ENCODE data around the gene COLGALT1. TPM values are rescaled to one million over a fixed set of nuclear protein-coding genes. Genes with fewer than 3 reads are reported as not detected.

The COLGALT1 gene
- total and polyA plus RNA-seq, 2 of the 8 experiments (the other 6 are each of a cell fraction or from before 2014, with no cell fraction given), result 44.7 to 58.1 TPM

GRCh38 chr19:17562097-17562496, 6.6 kb downstream of the COLGALT1 start:
- H3K4me2 ChIP-seq (ENCODE audit: insufficient read depth in 1 of 2, low read depth in 2 of 2, low read length in 2 of 2), result no peak overlapping the region
- no peak overlapping the region for H2BK20ac ChIP-seq (ENCODE audit: low read length)
- DNase-seq (ENCODE audit: low read depth in 1 of 2, low spot score in 2 of 2) (no peak), FAIRE-seq (no peak)
- H2BK5ac ChIP-seq (ENCODE audit: low read depth, low read length), result no peak overlapping the region
- H3K56ac ChIP-seq (replicated peaks; ENCODE audit: insufficient read length, low read depth, low read length), result no peak overlapping the region
- no peak overlapping the region for H3K27ac ChIP-seq (ENCODE audit: low read depth, low read length)
- H3K23ac ChIP-seq (ENCODE audit: insufficient read length), result no peak overlapping the region
- no peaks in the 10 kb centered on the region for H3K23me2 ChIP-seq (ENCODE audit: low read depth, low read length)
- H4K8ac ChIP-seq (ENCODE audit: extremely low read depth, insufficient read depth, low read length), result no peak overlapping the region
- H3K18ac ChIP-seq (ENCODE audit: extremely low read depth, low read length), result no peak overlapping the region
- no peak overlapping the region for H4K5ac ChIP-seq (ENCODE audit: insufficient read length, low read depth, low read length)
- H3K9me3 ChIP-seq (ENCODE audit: insufficient read depth in 2 of 2, low read depth in 1 of 2, low read length in 1 of 2), result no peaks in the 10 kb centered on the region
- H3K14ac ChIP-seq (ENCODE audit: insufficient read length), result no peak overlapping the region
- ChIA-PET CTCF (ENCODE audit: partially characterized antibody) (interaction anchor here (1.0 to 2.6 kb wide), 2 partner anchors 11 to 66 kb away, joined by 4 to 12 read pairs; no protein-coding TSS in a partner anchor), POLR2A (ENCODE audit: partially characterized antibody) (interaction anchor here (0.6 kb wide), 1 partner anchor 69 kb away, joined by 3 read pairs; no protein-coding TSS in a partner anchor)
- no peak overlapping the region for H2BK15ac ChIP-seq (ENCODE audit: low read length)
- H3K27me3 ChIP-seq (replicated peaks in 1 of 4; ENCODE audit: control insufficient read depth in 3 of 4, extremely low read depth in 1 of 4, insufficient read depth in 3 of 4, low read length in 3 of 4), result no peaks in the 10 kb centered on the region
- H3K9ac ChIP-seq (replicated peaks in 1 of 4; ENCODE audit: extremely low read depth in 1 of 4, low read depth in 3 of 4, low read length in 3 of 4), result no peak overlapping the region
- H3K4me3 ChIP-seq (ENCODE audit: extremely low read depth in 1 of 4, insufficient read depth in 2 of 4, low read depth in 3 of 4, low read length in 4 of 4), result no peak overlapping the region
- H3K4ac ChIP-seq (replicated peaks; ENCODE audit: insufficient read length, low read depth, low read length), result no peak overlapping the region
- no peaks in the 10 kb centered on the region for H3K79me2 ChIP-seq (ENCODE audit: control insufficient read depth in 1 of 2, insufficient read depth in 2 of 2, low read length in 2 of 2)
- 97% methylated on average over 4 of the region's 4 CpGs; no CpG with 5 or more reads in 1 of the 2 experiments for WGBS, 2 experiments (ENCODE audit: extremely low coverage in 1 of 2, insufficient coverage in 1 of 2, insufficient read length in 1 of 2, insufficient replicate concordance in 2 of 2, low coverage in 1 of 2, low lambda C conversion rate in 2 of 2, missing lambda C conversion rate in 1 of 2)
- peaks cover 2 to 3% of the 10 kb centered on the region in 2 experiments for H4K20me1 ChIP-seq (replicated peaks in 1 of 2; ENCODE audit: control insufficient read depth in 1 of 2, insufficient read depth in 2 of 2, low read length in 2 of 2)
- no peak overlapping the region for H2AK5ac ChIP-seq (ENCODE audit: low read depth, low read length)
- H2AFZ ChIP-seq (ENCODE audit: low read length), result no peak overlapping the region
- no peak overlapping the region for H2BK120ac ChIP-seq (replicated peaks; ENCODE audit: low read depth, low read length)
- no peaks in the 10 kb centered on the region for H3K79me1 ChIP-seq (ENCODE audit: low read depth, low read length)
- peaks cover 0 to 4% (median 0%) of the 10 kb centered on the region in 4 experiments; a peak in 2 of 8 replicates for H3K36me3 ChIP-seq (ENCODE audit: control insufficient read depth in 2 of 4, insufficient read depth in 4 of 4, low read length in 3 of 4)
- H4K91ac ChIP-seq (replicated peaks; ENCODE audit: insufficient read length, low read length), result no peak overlapping the region
- no peaks in the 10 kb centered on the region for H3K4me1 ChIP-seq (replicated peaks in 1 of 4; ENCODE audit: control insufficient read depth in 3 of 4, insufficient read depth in 4 of 4, low read length in 3 of 4)
- no peak overlapping the region for H2BK12ac ChIP-seq (ENCODE audit: low read depth, low read length)
